Measurements from ENCODE around the gene CDC42BPA. TPM values are rescaled to one million over a fixed set of nuclear protein-coding genes. Genes with fewer than 3 reads are reported as not detected.

CDC42BPA gene
- total RNA-seq, 4 donors from 2014 or later = 47.0 to 58.6 (median 54.8) TPM

DNA sequence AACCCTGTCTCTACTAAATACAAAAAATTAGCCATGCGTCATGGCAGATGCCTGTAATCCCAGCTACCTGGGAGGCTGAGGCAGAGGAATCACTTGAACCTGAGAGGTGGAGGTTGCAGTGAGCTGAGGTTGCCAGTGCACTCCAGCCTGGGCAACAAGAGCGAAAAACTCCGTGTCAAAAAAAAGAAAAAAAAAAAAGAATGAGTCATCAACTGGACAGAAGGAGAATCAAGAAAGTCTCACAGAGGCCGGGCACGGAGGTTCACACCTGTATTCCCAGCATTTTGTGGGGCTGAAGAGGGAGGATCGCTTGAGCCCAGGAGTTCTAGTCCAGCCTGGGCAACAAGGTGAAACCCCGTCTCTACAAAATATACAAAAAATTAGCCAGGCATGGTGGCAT is 45.5 kb upstream of the CDC42BPA start:
- no peak for DNase-seq (ENCODE audit: low spot score in 2 of 2)

DNA sequence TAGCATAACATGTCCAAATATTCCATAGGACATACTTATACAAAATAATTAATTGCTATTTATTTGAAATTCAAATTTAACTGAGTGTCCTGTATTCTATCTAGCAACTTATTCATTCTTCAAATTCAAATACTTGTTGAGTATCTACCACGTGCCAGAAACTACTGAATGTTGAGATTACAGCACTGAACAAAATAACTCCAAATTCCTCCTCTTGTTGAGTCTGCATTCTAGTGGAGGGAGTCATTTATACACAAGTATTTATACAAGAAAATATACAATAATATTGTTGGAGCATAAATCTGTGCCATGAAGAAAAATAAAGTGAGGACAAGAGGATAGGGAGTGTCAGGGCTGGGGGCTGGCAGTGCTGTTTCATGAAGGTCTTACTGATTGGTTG is 43.7 kb upstream of the CDC42BPA start:
- no peaks in the 10 kb centered on the region for H3K27me3 ChIP-seq
- H3K4me3 ChIP-seq = no peak overlapping the region
- H3K9me3 ChIP-seq = no peaks in the 10 kb centered on the region
- no peaks in the 10 kb centered on the region for H3K4me1 ChIP-seq
- no peaks in the 10 kb centered on the region for H3K36me3 ChIP-seq
- WGBS, 2 donors = 33 to 37% methylated on average over 1 of the region's 1 CpG
- DNase-seq (ENCODE audit: low spot score in 2 of 2) = no peak
- no peak overlapping the region for H3K27ac ChIP-seq
- TF ChIP-seq, protein P1, sequence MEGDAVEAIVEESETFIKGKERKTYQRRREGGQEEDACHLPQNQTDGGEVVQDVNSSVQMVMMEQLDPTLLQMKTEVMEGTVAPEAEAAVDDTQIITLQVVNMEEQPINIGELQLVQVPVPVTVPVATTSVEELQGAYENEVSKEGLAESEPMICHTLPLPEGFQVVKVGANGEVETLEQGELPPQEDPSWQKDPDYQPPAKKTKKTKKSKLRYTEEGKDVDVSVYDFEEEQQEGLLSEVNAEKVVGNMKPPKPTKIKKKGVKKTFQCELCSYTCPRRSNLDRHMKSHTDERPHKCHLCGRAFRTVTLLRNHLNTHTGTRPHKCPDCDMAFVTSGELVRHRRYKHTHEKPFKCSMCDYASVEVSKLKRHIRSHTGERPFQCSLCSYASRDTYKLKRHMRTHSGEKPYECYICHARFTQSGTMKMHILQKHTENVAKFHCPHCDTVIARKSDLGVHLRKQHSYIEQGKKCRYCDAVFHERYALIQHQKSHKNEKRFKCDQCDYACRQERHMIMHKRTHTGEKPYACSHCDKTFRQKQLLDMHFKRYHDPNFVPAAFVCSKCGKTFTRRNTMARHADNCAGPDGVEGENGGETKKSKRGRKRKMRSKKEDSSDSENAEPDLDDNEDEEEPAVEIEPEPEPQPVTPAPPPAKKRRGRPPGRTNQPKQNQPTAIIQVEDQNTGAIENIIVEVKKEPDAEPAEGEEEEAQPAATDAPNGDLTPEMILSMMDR (IDR thresholded peaks at IDR 0.05) = no peak
- TF ChIP-seq EP300 (IDR thresholded peaks at IDR 0.05) = no peak
- TF ChIP-seq POLR2A (IDR thresholded peaks at IDR 0.05) = no peak

More for the DNA sequence above, 45.5 kb upstream of the CDC42BPA start:
- 89 to 91% methylated on average over 7 of the region's 7 CpGs for WGBS, 2 donors
- H3K36me3 ChIP-seq = no peaks in the 10 kb centered on the region
- TF ChIP-seq, protein P1 (IDR thresholded peaks at IDR 0.05) = no peak
- TF ChIP-seq POLR2A (IDR thresholded peaks at IDR 0.05) (no peak), EP300 (IDR thresholded peaks at IDR 0.05) (no peak)
- no peaks in the 10 kb centered on the region for H3K9me3 ChIP-seq
- no peaks in the 10 kb centered on the region for H3K27me3 ChIP-seq
- no peak overlapping the region for H3K4me3 ChIP-seq
- no peak overlapping the region for H3K27ac ChIP-seq
- no peaks in the 10 kb centered on the region for H3K4me1 ChIP-seq

DNA sequence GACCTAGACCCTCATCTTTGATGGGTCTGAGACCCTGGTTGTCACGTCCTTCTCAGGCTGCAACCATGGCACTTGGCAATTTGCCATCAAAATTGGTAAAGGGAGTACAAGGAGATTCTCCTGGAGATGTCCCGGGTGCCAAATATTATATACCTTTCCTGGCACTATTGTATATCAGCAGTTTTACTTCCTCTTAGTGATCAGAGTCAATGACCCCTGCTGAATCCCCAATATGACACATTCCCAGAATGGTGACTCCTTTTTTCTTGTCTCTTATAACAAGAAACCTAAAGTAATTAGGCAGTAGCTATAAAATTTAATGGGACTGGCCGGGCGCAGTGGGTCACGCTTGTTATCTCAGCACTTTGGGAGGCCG is 39.6 kb upstream of the CDC42BPA start:
- no peak for TF ChIP-seq POLR2A (IDR thresholded peaks at IDR 0.05)
- H3K9me3 ChIP-seq = no peaks in the 10 kb centered on the region
- peak overlapping the region in 1 of 4 donors; percentile 32 for H3K27ac ChIP-seq
- H3K4me1 ChIP-seq = no peaks in the 10 kb centered on the region
- DNase-seq (ENCODE audit: low spot score in 2 of 2) = no peak
- no peaks in the 10 kb centered on the region for H3K36me3 ChIP-seq
- H3K27me3 ChIP-seq = no peaks in the 10 kb centered on the region
- H3K4me3 ChIP-seq = no peak overlapping the region
- 79 to 82% methylated on average over 6 of the region's 6 CpGs for WGBS, 2 donors

DNA sequence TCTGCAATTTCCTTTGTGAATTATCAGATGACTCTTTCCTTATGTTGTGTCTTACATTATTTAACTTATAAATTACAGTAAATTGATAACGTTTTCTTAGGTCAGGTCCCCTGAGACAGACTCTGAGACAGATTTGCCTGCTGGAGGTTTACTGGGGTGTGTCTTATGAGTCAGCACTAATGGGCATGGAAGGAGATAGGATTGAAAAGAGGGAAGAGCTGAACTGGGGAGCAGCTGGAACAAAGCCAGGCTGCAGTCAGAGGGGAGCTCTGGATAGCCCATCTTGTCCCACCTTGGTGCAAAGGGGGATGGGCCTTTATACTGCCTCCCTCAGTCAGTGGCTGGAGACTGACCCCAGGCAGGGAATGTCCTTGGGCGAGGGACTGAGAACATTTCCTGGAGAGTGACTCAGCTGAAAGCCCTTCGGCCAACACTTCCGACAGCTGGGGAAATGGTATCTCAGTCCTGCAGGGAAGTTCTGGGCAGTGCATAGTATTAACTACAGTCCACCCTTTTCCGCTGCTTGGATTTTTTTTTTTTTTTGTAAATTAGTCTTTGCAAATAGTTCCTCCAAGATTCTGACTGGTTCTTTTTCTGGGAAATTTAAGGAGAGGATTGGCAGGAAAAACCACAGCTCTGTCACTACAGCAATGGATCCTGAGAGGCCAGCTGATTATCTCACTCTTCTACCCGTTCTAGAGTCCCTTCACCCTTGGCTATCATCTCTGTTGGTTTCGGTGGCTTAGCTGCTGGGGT is 39.1 kb upstream of the CDC42BPA start:
- no peaks in the 10 kb centered on the region for H3K9me3 ChIP-seq
- H3K4me1 ChIP-seq = no peaks in the 10 kb centered on the region
- WGBS, 2 donors = 38 to 57% methylated on average over 7 of the region's 7 CpGs
- H3K27ac ChIP-seq = peak overlapping the region in 3 of 4 donors; percentile 8 to 37 (median 11)
- no peaks in the 10 kb centered on the region for H3K36me3 ChIP-seq
- no peaks in the 10 kb centered on the region for H3K27me3 ChIP-seq
- no peak overlapping the region for H3K4me3 ChIP-seq
- TF ChIP-seq, protein P1 (IDR thresholded peaks at IDR 0.05) = no peak
- TF ChIP-seq EP300 (IDR thresholded peaks at IDR 0.05) = peak in 1 of 2 donors; percentile 47
- DNase-seq (ENCODE audit: low spot score in 2 of 2) = peak in 1 of 2 donors; percentile 24

DNA sequence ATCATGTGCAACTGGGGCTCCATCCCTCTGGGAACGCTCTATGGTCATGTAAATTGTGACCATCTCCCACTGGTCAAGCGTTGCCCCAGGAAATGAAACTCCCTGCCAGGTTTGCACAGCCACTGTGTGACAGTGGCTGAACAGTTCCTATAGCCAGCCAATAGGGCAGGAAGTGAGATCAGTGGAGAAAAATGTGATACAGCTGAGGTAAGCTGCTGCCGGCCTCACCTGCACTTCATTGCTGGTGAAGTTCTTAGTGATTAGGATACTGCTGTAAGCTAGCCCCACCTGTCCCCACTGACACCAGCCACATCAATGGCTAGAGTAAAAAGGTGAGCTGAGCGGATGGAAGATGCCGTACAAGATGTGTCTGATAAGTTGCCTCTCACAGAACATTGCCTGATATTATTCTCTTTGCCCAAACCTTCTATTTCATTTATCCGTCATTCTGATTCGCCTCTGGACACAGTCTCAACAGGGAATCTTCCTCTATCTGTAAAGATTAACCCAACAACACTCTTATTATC is 38.4 kb upstream of the CDC42BPA start:
- TF ChIP-seq, protein P1 (IDR thresholded peaks at IDR 0.05) = no peak
- TF ChIP-seq POLR2A (IDR thresholded peaks at IDR 0.05) = no peak
- no peak for DNase-seq (ENCODE audit: low spot score in 2 of 2)
- Histone ChIP-seq H3K4me1 (peaks cover 0 to 3% (median 0%) of the 10 kb centered on the region in 4 donors), H3K36me3 (no peaks in the 10 kb centered on the region), H3K4me3 (no peak overlapping the region), H3K27me3 (no peaks in the 10 kb centered on the region), H3K27ac (peak overlapping the region in 3 of 4 donors; percentile 8 to 37 (median 11)), H3K9me3 (no peaks in the 10 kb centered on the region)
- 70 to 75% methylated on average over 7 of the region's 7 CpGs for WGBS, 2 donors
